Head of caudate nucleus (tissue), 42 donors: Measurements from ENCODE around the gene LNPEP.

Source experiments
- DNase-seq, 42 donors: peaks; one replicate each; pipeline versions ENCODE4 v3.0.0 to v3.0.0-alpha.2; 2020 to 2021; ENCODE audit warnings: mixed read lengths in 7 of 42
- intact Hi-C: fragments of 100-400 bp; cut with DNase I; formaldehyde crosslinking; loops from one replicate; pipeline ENCODE4 v1.15.0; 2022

Gene LNPEP

DNA sequence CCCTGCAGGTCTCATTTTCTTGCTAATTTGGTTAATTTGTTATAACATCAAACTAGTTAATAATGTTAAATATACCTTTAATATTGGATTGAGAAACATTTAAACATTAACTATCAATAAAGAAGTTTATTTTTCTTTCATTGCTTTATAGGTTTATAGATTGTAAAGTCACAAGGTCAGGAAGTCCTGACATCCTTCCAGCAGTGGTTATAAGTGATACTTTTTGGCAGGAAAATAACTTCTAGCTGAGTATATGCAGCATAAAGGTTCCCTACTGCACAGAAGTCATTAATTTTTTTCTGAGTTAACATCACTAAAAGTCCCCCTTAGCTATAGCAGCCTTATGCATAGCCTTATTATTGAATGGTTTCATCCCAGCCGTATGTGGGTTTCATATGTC lies 85.5 kb downstream of the LNPEP start:
- intact Hi-C loops = no loop called here
- DNase-seq = no peak

DNA sequence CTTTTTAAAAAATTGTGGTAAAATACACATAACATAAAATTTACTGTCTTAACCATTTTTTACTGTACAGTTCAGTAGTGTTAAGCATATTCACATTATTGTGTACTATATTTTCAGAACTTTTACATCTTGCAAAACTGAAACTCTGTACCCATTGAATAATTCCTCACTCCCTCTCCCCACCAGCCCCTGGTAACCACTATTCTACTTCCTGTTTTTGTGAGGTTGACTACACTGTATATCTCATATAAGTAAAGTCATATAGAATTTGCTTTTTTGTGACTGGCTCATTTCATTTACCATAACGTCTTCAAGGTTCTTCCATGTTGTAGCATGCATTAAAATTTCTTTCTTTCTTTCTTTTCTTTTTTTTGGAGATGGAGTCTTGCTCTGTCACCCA lies 87.0 kb downstream of the LNPEP start:
- DNase-seq = no peak
- intact Hi-C loops = no loop called here

DNA sequence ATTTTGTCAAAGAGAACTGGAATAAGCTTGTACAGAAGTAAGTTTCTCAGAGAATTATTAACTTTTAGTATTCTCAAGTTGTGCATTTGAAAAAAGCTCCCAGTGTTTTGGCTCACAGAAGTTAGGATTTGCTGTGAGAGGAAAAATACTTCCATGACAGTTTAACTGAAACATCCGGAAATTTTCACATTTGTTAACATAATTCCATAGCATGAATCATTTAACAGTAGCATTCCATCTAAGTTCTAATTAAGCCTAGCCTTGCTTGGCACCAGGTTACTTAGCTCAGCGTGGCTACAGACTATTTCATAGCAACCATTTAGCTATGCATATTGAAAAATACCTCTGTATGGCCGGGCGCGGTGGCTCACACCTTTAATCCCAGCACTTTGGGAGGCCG lies 90.8 kb downstream of the LNPEP start:
- intact Hi-C loops = no loop called here
- no peak for DNase-seq

DNA sequence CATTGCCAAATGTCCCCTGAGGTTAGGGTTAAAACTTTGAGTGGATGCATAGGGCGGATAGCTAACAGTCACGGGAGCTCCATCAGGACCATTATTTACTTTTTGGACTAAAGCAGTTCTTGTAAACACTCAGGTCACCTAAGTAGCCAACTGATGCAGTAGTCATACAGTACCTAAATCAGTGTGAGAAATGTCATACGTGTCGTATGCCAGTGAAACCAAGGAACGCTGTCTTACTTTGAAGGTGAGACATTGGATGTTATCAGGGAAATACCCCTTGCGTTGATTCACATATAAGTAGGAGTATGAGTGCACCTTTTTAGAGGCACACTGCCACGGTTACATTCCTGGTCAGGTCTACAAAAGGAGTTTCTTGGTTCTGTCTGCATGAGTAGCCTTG lies 101.9 kb downstream of the LNPEP start:
- intact Hi-C loops = no loop called here
- DNase-seq = no peak

DNA sequence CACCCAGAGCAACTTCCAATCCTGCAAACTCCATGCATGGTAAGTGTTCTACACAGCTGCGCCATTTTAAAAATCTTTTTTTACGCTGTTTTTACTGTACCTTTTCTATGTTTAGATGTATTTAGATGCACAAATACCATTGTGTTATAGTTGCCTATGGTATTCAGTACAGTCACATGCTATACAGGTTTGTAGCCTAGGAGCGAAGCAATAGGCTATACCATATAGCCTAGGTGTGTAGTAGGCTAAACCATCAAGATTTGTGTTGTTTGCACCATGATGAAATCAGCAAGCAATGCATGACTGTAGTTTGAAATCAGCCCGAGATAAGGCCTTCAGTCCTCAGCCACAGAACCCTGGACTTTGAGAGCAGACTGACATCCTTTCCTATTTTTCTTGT lies 105.4 kb downstream of the LNPEP start:
- intact Hi-C loops = no loop called here
- no peak for DNase-seq

DNA sequence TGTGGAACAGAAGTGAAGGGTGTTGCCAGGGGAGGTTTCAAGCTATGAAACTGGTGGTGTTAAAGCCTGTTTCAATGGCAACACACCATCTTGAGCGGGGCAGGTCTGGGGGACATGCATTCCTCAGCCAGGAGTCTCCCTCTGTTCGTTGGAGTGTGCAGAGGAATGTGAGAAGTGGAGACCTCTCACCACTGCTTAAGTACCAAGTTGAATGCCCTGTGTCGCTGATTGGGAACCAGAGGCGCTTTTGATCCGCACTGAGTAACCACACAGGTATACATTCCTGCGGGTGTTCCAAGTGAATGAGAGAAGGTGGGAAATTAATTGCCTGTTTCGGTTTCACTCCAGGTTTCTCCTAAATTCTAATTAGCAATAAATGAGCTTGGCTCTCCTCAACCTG lies 107.1 kb downstream of the LNPEP start:
- intact Hi-C loops = no loop called here
- no peak for DNase-seq

DNA sequence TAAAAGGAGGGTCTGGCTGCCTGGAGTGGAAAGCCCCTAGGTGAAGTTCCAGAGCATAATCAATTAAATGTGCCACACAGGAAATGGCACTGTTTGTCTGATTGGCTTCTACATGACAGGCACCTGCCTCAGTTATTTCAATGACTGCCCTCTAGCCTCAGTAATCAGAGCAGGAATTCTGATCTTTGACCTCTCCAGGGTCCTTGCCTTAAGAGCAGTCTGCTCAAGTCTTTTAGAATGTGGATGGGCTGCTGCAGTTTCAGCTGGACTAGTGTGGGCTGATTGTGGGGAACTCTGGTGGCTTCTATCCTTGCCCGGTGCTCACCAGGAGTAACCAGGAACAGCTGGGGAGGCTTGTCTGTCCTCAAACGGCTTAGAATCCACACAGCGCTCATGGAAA lies 107.6 kb downstream of the LNPEP start:
- no peak for DNase-seq
- intact Hi-C loops = no loop called here

DNA sequence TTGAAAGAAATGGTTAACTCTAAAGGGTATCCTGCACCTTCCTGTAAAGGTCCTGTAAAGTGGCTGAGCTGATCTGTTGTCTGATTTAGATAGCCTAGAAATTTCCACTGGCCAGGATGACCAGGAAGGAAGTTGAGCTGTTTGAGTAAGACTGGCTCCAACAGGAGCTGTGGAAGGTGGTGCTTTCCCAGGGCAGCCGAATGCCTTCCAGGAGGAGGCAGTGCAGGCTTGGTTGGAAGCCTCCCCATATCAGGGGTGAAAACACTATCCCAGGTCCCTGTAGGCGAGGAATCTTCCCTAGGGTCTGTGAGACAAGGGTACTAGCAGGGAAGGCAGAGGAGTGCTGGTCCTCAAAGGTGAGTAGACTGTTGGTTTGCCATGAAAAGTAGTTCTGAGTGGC lies 108.2 kb downstream of the LNPEP start:
- peak in 10 of 42 donors; percentile 6 to 54 (median 26) for DNase-seq
- intact Hi-C loops = no loop called here

DNA sequence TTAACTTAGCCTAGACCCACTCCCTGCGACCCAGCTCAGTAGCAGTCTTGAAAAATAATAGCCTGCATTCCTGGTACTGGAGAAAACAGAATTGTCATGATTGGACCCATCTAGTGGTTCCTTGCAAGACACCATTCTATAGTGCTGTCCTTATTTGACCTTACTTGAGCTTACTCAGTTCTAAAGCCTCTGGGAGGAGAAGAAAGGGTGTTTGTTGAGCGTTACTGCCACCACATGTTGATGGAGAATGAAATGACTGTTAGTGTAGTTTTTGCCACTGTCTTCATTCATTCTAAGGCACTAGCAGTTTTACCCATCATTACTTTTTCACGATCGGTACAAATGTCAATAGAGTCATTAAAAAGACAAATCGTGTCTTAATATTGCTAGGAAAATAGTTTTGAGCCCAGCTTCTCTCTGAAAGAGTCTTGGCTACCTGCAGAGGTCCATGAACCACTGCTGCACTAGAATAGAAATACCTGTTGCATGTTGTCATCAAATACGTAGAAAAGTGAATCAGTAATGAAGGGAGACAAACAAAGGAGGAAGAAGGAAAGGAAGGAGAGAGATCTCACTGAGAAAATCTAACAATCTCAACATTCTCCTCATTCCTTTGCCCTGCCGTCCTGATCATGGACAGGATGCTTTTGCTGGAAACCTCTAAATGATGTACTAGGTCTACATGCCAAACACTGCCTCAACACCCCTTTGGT lies 110.5 kb downstream of the LNPEP start:
- intact Hi-C loops = no loop called here
- no peak for DNase-seq

DNA sequence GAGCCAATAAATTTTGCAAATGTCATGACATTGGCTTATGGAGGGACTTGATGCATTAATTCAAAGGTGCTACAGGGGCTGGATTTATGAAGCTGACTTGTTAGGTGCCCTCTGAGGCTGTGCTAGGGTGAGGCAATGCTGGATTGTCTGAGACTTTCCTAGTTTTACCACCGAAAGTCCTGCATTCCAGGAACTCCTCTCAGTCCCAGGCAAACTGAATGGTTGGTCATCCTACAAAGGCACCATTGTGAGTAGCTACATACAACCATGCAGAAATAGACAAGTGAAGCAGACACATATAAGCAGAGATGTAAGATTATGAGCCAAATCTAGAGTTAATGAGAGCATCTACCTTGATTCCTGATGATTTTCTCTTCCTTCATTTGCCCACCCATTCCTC lies 111.2 kb downstream of the LNPEP start:
- intact Hi-C loops = no loop called here
- DNase-seq = no peak

DNA sequence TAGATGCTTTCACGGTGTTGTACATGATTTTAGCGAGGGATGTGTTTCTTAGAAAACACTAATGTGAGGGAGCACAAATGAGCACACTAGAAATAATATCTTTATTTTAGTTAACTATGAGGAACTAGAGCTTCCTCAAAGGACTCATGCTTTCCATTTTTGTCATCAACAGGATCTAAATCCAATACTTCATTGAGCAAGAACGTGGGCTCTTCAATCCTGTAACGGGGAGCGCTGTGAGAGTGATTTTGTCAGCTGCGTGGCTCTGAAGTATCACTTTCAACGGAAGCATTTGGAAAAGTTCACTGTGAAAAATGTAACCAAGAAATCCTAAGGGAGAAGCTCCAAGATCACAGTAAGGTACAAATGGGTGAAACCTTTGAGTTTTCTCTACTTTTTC lies 113.3 kb downstream of the LNPEP start:
- peak in 2 of 42 donors; percentile 15 to 24 for DNase-seq

DNA sequence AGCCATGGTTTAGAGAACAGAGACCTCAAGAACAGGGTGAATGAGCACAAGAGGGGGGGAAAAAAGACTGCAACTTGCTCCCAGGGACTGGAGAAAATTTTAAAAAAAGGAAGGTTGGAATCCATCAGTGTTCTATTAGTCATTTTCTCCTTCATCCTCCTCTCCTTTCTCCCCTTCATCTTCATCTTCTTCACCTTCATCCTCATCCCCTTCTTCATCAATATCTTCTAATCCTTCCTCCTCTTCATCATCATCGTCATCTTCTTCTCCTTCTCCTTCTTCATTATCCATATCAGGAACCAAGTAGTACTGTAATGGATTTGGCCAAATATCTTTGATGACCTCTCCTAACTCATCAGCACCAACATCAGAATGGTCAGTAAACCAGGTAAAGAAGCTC lies 120.4 kb downstream of the LNPEP start:
- no peak for DNase-seq
- intact Hi-C loops = no loop called here

More for the DNA sequence above, 113.3 kb downstream of the LNPEP start:
- intact Hi-C loops = no loop called here

DNA sequence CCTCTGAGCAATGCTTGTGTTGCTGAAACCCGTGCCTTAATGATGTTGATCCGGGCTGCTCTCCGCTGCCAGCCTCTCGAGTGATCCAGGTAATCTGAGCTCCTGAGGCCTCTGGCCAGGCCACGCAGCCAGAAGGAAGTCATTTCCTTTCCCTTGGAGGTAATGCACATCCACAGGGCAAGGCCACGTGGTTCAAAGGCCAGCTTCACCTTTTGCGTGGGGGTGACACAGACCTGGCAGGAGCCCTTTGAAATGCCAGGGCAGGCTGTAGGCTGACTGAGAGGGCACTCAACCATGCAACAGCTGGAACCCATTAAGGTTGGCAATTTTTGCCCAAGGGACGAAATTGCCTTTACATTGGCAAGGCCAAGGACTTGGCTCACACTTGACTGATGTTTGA lies 126.2 kb downstream of the LNPEP start:
- DNase-seq = no peak
- intact Hi-C loops = no loop called here

DNA sequence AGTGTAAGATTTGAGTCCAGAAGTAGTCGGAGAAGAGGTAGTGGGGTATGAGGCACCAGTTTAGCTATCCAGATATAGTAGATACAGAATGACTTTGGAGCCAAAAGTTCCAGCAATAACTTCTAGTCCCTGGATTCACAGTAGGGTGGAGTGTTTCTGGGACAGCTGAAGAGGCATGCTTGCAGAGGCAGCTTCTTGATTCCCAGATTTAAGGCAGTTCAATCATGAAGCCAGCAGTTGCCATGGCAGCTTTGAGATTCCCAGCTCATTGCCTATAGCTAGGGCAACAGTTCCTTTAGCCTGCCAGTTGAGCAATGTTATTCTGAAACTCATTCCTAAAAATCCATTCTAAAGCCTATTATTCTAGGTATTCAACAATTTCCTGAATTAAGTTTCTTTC lies 127.4 kb downstream of the LNPEP start:
- intact Hi-C loops = no loop called here
- peak in 19 of 42 donors; percentile 7 to 66 (median 24) for DNase-seq

DNA sequence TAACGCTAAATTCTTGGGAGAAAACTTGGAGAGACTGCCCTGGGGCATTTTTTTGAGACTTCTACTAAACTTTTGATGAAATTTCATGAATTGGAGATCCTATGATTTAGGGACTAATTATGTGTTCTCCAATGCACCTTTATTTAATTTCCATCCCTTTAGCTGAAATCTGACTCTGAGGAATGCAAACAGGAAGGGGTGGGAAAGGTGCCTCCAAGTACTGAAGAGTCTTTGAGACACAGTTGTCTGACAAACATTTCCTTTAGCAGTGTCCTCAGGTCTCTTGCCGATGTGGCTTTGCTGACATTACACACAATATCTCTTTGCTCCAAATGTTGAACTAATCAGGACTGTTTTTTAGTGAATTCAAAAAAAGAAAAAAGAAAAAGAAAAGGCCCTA lies 129.6 kb downstream of the LNPEP start:
- intact Hi-C loops = no loop called here

DNA sequence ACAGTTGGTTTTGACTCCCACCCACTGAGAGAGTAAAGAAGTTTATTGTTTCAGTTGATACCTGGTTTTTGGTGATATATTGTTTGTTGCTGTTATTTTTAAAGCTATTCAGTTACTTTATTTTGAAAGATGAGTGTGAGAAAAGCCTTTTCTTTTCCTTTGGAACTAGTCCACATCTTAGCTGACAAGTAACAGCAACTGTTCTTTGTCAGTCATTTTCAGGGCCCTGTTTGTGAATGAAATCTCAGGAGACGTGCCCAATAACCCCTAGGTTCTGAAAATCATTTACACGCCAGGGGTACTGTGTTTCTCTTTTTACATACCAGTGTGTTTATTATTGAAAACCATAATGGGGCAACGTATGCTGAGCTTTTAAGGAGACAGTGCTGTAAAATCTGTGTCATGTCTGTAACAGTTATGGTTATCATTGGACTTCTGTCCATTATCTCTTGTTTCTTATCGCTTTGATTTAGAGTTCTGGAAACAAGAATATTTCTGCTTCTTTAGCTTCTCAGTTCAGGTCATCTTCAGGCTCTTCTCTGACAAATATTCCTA lies 131.5 kb downstream of the LNPEP start:
- intact Hi-C loops = no loop called here
- DNase-seq = no peak

More for the DNA sequence above, 129.6 kb downstream of the LNPEP start:
- no peak for DNase-seq

DNA sequence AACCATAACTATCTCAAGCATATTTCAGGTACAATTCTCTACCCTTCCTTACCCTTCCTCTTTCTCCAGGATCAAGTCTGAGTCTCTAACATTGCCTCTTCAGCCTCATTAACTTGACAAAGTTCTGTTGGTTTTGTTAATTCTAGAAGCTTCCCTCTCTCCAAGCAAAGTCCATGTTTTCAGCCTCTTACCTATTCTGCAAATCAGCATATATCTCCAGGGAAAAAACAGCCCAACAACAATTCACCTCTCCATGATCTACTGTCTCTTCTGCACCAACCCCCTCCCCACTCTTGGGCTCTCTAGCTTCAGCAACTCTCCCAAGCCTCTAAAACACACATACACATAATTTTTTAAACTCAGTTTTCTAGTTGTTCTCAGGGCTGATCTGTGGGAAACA lies 134.4 kb downstream of the LNPEP start:
- intact Hi-C loops = no loop called here
- DNase-seq = no peak

DNA sequence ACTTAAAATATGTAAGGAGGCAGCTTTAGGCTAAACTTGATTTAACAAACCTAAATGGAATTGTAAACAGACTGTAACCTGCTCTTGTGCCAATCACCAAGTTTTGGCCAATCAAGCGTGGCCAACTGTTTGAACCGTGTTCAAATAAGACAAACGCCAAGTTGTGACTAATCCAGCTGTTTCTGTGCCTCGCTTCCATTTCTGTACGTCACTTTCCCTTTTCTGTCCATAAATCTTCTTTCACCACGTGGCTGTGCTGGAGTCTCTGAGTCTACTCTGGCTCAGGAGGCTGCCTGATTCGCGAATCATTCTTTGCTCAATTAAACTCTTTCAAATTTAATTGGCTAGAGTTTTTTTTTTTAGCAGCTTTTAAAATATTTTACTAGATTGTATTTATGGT lies 135.2 kb downstream of the LNPEP start:
- DNase-seq = peak in 20 of 42 donors; percentile 4 to 69 (median 32)
- intact Hi-C loops = no loop called here

DNA sequence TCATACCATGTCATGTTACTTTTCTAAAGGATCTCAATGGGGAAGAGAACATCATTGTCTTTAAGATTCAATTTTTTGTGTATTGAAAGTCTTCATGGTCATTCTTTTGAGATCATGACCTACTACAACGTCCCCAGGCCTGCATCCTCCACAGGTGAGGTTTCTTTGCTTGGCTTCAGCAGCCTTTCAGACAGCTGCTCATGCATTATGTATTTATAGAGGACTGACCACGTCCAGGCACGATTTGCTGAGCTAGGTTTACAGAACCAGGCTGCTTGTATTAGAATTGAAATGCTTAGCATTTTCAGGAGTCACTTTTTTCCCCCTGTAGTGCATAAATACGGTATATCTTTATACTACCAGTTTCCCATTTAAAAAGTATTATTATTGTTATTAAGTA lies 136.1 kb downstream of the LNPEP start:
- intact Hi-C loops = no loop called here
- no peak for DNase-seq

DNA sequence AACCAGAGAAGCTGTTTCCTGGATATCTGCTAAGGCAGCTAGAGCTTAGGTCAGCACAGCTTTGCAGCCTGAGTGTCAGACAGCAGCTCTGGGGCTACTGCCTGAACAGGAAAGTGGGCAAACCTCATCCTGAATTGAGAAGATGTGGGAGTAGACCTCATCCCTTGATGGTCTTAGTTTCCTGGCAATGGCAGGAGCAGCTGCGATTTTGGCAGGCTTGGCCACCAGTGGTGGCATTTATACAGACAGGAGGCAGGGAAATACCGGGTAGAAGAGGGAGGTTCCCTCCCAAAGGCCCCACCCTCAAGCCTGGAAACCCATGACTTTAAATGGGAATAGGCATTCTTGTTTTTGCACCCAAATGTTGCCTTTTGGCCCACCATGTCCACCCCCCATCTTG lies 136.8 kb downstream of the LNPEP start:
- DNase-seq = no peak
- intact Hi-C loops = no loop called here

DNA sequence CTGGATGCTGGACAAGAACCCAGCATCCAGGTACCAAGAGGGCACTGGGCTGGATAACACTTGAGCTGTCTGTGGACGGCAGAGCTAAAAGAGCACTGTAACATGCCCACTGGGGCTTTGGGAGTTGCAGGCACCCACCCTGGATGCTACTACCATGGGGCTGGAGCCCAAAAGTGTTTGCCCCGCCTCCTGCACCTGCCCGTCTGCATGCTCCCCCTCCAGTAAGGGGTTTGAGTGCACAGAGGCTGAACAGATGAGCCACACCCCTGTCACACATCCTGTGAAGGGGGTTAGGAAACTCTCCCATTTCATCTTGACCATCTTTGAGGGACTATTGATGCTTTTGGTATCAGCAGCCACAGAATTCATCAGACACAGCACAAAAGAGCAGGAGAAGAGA lies 137.5 kb downstream of the LNPEP start:
- intact Hi-C loops = no loop called here

More for the DNA sequence above, 137.5 kb downstream of the LNPEP start:
- no peak for DNase-seq
